22Rv1 (cell line): ENCODE measurements around the gene BIRC6.

Experiments used
- H3K27ac ChIP-seq: fragments of 450-650 bp; 2 replicates; pipeline ENCODE4 v1.5.1; 2017
- ZFX ChIP-seq: fragments of 450-650 bp; IDR thresholded peaks from 2 replicates; pipeline ENCODE4 v1.6.1; 2017; ENCODE audit warnings: antibody characterized with exemption, borderline replicate concordance
- TF ChIP-seq, protein P1 (sequence below): fragments of 450-650 bp; IDR thresholded peaks from 2 replicates; pipeline ENCODE4 v1.5.1; 2017; ENCODE audit warnings: mild to moderate bottlenecking

Gene BIRC6

DNA sequence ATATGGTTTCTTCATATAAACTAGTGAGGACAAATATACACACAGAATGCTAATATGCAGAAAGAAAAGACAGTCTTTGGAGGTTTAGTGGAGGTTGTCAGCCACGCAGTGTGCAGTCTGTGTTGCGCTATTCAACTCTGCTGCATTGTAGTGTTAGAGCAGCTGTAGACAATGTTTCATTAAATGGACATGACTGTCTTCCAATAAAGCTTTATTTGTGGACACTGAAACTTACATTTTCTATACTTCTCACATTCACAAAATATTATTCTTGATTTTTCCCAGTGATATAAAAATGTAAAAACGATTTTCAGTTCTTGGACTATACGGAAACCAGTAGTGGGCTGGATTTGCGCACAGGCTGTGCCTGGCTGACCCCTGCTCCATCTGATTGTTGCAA is 284.4 kb downstream of the BIRC6 start:
- no peak overlapping the region for H3K27ac ChIP-seq
- no peak for TF ChIP-seq ZFX
- TF ChIP-seq, protein P1, sequence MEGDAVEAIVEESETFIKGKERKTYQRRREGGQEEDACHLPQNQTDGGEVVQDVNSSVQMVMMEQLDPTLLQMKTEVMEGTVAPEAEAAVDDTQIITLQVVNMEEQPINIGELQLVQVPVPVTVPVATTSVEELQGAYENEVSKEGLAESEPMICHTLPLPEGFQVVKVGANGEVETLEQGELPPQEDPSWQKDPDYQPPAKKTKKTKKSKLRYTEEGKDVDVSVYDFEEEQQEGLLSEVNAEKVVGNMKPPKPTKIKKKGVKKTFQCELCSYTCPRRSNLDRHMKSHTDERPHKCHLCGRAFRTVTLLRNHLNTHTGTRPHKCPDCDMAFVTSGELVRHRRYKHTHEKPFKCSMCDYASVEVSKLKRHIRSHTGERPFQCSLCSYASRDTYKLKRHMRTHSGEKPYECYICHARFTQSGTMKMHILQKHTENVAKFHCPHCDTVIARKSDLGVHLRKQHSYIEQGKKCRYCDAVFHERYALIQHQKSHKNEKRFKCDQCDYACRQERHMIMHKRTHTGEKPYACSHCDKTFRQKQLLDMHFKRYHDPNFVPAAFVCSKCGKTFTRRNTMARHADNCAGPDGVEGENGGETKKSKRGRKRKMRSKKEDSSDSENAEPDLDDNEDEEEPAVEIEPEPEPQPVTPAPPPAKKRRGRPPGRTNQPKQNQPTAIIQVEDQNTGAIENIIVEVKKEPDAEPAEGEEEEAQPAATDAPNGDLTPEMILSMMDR, result no peak

DNA sequence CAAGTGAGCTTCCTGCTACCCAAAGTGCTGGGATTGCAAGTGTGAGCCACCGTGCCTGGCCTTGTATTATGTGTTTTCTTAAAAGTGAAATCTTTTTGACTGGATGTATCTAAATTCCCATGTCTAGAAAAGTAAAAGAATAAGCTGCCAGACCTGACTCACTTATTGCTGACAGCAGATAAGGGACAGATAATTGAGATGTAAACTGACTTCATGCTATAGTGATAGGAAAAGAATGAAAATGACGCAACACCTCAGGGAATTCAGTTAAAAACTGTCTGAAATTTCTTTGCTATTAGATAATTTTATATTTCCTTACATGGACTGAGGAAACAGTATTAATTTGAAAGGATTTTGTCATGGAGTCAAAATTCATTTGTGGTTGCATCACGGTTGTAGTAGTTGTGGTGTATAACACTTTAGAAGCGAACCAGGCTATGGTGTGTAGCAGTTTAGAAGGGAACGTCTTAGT is 290.4 kb downstream of the BIRC6 start:
- no peak overlapping the region for H3K27ac ChIP-seq
- TF ChIP-seq, protein P1, result no peak
- no peak for TF ChIP-seq ZFX

DNA sequence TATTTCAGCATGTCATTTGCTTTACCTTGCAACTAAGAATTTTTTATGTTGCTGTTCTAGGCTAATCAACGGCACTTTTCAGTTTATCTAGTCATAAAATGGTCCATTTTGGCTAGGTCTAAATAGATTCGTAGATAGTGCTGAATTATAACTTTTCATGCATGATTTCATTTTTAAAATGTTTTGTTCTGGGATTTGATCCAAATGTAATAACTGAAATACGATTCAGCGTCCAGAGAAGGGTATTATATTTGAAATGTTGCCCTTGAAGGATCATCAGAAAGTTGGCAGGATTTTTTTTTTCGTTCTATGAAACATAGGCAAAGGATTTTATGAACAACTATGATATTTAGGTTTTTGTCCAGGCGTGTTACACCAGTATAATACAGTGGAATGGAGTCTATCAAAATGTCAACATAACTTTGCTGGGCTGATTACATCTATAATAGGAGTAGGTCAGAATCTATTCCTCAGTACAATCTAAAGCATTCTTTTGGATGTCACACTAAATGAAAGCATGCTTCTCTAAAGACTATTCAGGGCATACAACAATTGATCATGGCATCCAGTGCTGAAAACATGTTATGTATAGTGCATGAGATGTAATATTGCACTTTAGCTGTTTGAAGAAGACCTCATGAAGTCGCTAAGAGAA is 295.9 kb downstream of the BIRC6 start:
- H3K27ac ChIP-seq, result no peak overlapping the region
- TF ChIP-seq ZFX, result no peak
- TF ChIP-seq, protein P1, result no peak

DNA sequence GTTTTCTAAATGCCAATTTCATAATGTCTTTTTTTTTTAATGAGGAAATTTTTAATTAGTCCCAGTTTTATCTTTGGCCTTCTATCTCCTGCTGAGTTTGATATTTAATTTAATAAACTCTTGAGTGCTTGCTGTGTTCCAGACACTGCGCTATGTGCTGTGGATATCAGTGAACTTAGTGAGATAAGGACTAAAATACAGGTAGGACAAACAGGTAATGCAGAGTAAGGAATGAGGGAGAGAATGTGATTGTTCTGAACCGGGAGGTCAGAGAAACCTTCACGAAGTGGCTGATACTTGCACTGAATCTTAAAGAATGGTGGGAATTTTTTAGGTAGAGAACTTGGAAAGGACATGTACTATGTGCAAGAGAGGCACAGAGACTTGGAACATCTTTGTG is 299.2 kb downstream of the BIRC6 start:
- TF ChIP-seq, protein P1, result no peak
- no peak for TF ChIP-seq ZFX

DNA sequence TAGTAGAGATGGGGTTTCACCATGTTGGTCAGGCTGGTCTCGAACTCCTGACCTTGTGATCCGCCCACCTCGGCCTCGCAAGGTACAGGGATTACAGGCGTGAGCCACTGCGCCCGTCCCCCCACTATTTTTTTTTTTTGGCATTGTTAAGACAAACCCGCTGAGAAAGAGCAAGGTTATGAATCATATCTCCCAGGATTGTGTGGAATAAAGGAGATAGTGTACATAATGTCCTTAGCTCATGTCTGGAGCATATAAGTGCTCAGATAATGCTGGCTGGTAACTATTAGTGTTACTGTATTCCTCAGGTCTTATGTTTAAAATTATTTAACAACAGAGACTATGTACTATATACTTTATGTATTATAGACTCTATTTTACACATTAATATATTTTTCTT is 307.0 kb downstream of the BIRC6 start:
- no peak overlapping the region for H3K27ac ChIP-seq

More for the DNA sequence above, 299.2 kb downstream of the BIRC6 start:
- H3K27ac ChIP-seq, result no peak overlapping the region

DNA sequence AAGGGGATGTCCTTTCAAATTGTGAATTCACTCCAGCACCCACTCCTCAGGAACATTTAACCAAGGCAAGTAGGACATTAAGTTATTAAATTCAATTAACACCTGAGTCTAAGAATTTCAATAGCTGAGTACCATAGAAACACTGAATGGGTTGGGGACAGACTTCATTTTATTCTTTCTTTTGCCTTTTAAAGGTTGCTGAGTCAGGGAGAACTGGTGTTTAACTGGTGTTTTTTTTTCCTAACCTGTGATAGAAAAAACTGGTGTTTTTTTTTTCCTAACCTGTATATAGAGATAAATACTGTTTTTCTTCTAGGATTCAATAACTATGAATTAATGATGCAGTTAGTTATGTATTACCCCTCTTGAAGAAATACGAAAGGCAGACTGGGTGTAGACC is 309.9 kb downstream of the BIRC6 start:
- TF ChIP-seq, protein P1, result no peak
- TF ChIP-seq ZFX, result no peak
- H3K27ac ChIP-seq, result no peak overlapping the region

More for the DNA sequence above, 307.0 kb downstream of the BIRC6 start:
- TF ChIP-seq ZFX, result no peak
- TF ChIP-seq, protein P1, result no peak

DNA sequence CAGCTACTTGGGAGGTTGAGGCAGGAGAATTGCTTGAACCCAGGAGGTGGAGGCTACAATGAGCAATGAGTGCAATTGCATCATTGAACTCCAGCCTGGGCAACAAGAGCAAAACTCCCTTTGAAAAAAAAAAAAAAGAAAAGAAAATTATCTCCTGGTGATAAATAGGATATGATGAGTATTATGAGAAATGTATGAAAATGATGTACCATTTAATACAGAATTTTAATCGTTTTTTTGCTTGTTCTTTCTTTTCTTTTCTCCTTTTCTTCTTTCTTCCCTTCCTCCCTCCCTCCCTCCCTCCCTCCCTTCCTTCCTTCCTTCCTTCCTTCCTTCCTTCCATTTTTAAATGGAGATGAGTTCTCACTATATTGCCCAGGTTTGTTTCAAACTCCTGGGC is 311.4 kb downstream of the BIRC6 start:
- H3K27ac ChIP-seq, result no peak overlapping the region
- no peak for TF ChIP-seq ZFX
- TF ChIP-seq, protein P1, result no peak
